GM23338 (cell line): ENCODE results near the gene GYPC. TPM values are rescaled to one million over a fixed set of nuclear protein-coding genes. Genes with fewer than 3 reads are reported as not detected.

Experiments used
- ATAC-seq: fragments of 200-7000 bp; cut with Tn5 transposase; 3 replicates; pipeline ENCODE4 v1.9.1; 2020
- DNase-seq: peaks from one replicate; pipeline ENCODE4 v3.0.0-alpha.2; 2015; ENCODE audit warnings: low spot score
- H2AFZ ChIP-seq: fragments of 200-600 bp; sonication (generic); 2 replicates; pipeline ENCODE4 v1.8.0; 2016; ENCODE audit warnings: antibody characterized with exemption, mild to moderate bottlenecking, moderate library complexity
- H3F3A ChIP-seq: fragments of 200-600 bp; sonication (generic); replicated peaks from 2 replicates; pipeline ENCODE4 v1.8.0; 2017; ENCODE audit warnings: antibody characterized with exemption, mixed run types, low read depth
- H3K27ac ChIP-seq: fragments of 200-600 bp; sonication (generic); 2 replicates; pipeline ENCODE4 v1.6.1; 2016; ENCODE audit warnings: low read depth
- H3K27me3 ChIP-seq: fragments of 200-600 bp; sonication (generic); 2 replicates; pipeline ENCODE4 v1.8.0; 2016; ENCODE audit warnings: mild to moderate bottlenecking, mixed run types, moderate library complexity; ENCODE audit not compliant: insufficient read depth
- H3K36me3 ChIP-seq: fragments of 200-600 bp; sonication (generic); 2 replicates; pipeline ENCODE4 v1.8.0; 2016; ENCODE audit warnings: mild to moderate bottlenecking; ENCODE audit not compliant: insufficient read depth
- H3K4me1 ChIP-seq: fragments of 200-600 bp; sonication (generic); 2 replicates; pipeline ENCODE4 v1.8.0; 2016; ENCODE audit warnings: mild to moderate bottlenecking, moderate library complexity; ENCODE audit not compliant: insufficient read depth
- H3K4me2 ChIP-seq: fragments of 200-600 bp; sonication (generic); 2 replicates; pipeline ENCODE4 v1.7.1; 2017; ENCODE audit warnings: mixed run types
- H3K4me3 ChIP-seq: fragments of 200-600 bp; sonication (generic); 2 replicates; pipeline ENCODE4 v1.6.1; 2016; ENCODE audit warnings: mixed run types
- H3K79me2 ChIP-seq: fragments of 200-600 bp; sonication (generic); replicated peaks from 2 replicates; pipeline ENCODE4 v1.8.0; 2017; ENCODE audit warnings: mild to moderate bottlenecking; ENCODE audit not compliant: insufficient read depth
- H3K9me2 ChIP-seq: fragments of 200-600 bp; sonication (generic); 2 replicates; pipeline ENCODE4 v1.8.0; 2017; ENCODE audit not compliant: insufficient read depth
- H4K20me1 ChIP-seq: fragments of 200-600 bp; sonication (generic); replicated peaks from 2 replicates; pipeline ENCODE4 v1.8.0; 2017; ENCODE audit warnings: mild to moderate bottlenecking; ENCODE audit not compliant: insufficient read depth
- H3K27ac Mint-ChIP-seq: 2 replicates; pipeline ENCODE4 v1.8.0; 2020; ENCODE audit warnings: inconsistent platforms, mild to moderate bottlenecking, moderate library complexity, mixed read lengths
- H3K27me3 Mint-ChIP-seq: 3 replicates; pipeline ENCODE4 v1.8.0; 2022; ENCODE audit warnings: low read depth, mild to moderate bottlenecking, moderate library complexity, mixed read lengths, inconsistent platforms; ENCODE audit not compliant: insufficient read depth, poor library complexity
- H3K36me3 Mint-ChIP-seq: 3 replicates; pipeline ENCODE4 v1.8.0; 2021; ENCODE audit warnings: low read depth, mild to moderate bottlenecking, inconsistent platforms, moderate library complexity, mixed read lengths
- H3K4me1 Mint-ChIP-seq: 3 replicates; pipeline ENCODE4 v1.8.0; 2020; ENCODE audit warnings: mild to moderate bottlenecking, inconsistent platforms, mixed read lengths
- H3K4me3 Mint-ChIP-seq: 3 replicates; pipeline ENCODE4 v1.8.0; 2021; ENCODE audit warnings: moderate library complexity, mild to moderate bottlenecking, inconsistent platforms, mixed read lengths
- H3K9me3 Mint-ChIP-seq: 3 replicates; pipeline ENCODE4 v1.8.0; 2020; ENCODE audit warnings: moderate library complexity, mild to moderate bottlenecking, inconsistent platforms, mixed read lengths
- CREB1 ChIP-seq: fragments of 250-450 bp; sonication (Bioruptor Pico); IDR thresholded peaks from 2 replicates; pipeline ENCODE4 v1.5.0; 2020; ENCODE audit warnings: low read depth, mild to moderate bottlenecking, moderate library complexity
- CTCF ChIP-seq, 2 experiments: fragments of 200-600 bp in 1 of 2; sonication (generic) in 1 of 2; conservative IDR thresholded peaks; 2 replicates each; pipeline versions ENCODE4 v1.5.1 to v1.6.1; 2016 to 2017; ENCODE audit warnings: antibody characterized with exemption in 2 of 2, low read depth in 2 of 2, mild to moderate bottlenecking in 2 of 2, moderate library complexity in 1 of 2
- ETS1 ChIP-seq: IDR thresholded peaks from 2 replicates; pipeline ENCODE4 v1.6.1; 2016; ENCODE audit warnings: antibody characterized with exemption
- EZH2 ChIP-seq: fragments of 200-600 bp; sonication (generic); IDR thresholded peaks from one replicate; pipeline ENCODE4 v1.8.0; 2017; ENCODE audit warnings: antibody characterized with exemption, mild to moderate bottlenecking, low read depth; ENCODE audit not compliant: unreplicated experiment
- EZH2phosphoT487 ChIP-seq: fragments of 200-600 bp; sonication (generic); IDR thresholded peaks from one replicate; pipeline ENCODE4 v1.8.1; 2018; ENCODE audit warnings: antibody characterized with exemption; ENCODE audit not compliant: unreplicated experiment
- JUNB ChIP-seq: IDR thresholded peaks from one replicate; pipeline ENCODE4 v1.6.1; 2016; ENCODE audit warnings: antibody characterized with exemption; ENCODE audit not compliant: unreplicated experiment
- NANOG ChIP-seq: IDR thresholded peaks from 2 replicates; pipeline ENCODE4 v1.6.1; 2016; ENCODE audit warnings: antibody characterized with exemption, borderline replicate concordance
- POLR2AphosphoS5 ChIP-seq: IDR thresholded peaks from 2 replicates; pipeline ENCODE4 v1.6.1; 2016; ENCODE audit warnings: antibody characterized with exemption, low read depth
- REST ChIP-seq: IDR thresholded peaks from one replicate; pipeline ENCODE4 v1.6.1; 2018; ENCODE audit warnings: antibody characterized with exemption; ENCODE audit not compliant: unreplicated experiment
- STAT1 ChIP-seq: IDR thresholded peaks from one replicate; pipeline ENCODE4 v1.6.1; 2016; ENCODE audit warnings: antibody characterized with exemption; ENCODE audit not compliant: unreplicated experiment
- ZNF114 ChIP-seq: fragments of 250-450 bp; sonication (Bioruptor Pico); IDR thresholded peaks from 2 replicates; pipeline ENCODE4 v1.5.0; 2020; ENCODE audit warnings: mild to moderate bottlenecking, moderate library complexity
- ZNF331 ChIP-seq: fragments of 250-450 bp; sonication (Bioruptor Pico); IDR thresholded peaks from 2 replicates; pipeline ENCODE4 v1.5.0; 2020; ENCODE audit warnings: low read depth, mild to moderate bottlenecking, moderate library complexity
- ZNF462 ChIP-seq: fragments of 250-450 bp; sonication (Bioruptor Pico); IDR thresholded peaks from 2 replicates; pipeline ENCODE4 v1.5.0; 2020; ENCODE audit warnings: mild to moderate bottlenecking, moderate library complexity
- polyA plus RNA-seq: library from polyadenylated mRNA; unstranded; fragments of >200 nt; fragmentation: Nextera tagmentation; extraction: Ambion mirVana; gene quantifications from 2 replicates; pipeline ENCODE4 v1.2.1, GENCODE V29; 2016
- total RNA-seq: library from RNA; depleted of rRNA; stranded (reverse); fragments of >200 nt; shearing (Covaris generic); gene quantifications from 2 replicates; pipeline ENCODE4 v1.2.3, GENCODE V29; 2014

Gene GYPC
- total and polyA plus RNA-seq, 2 experiments from 2014 or later: 19.6 to 29.7 TPM

GRCh38 chr2:126736133-126736874 is 80.3 kb downstream of the GYPC start:
- Mint-ChIP-seq H3K4me1 (no peaks in the 10 kb centered on the region), H3K27ac (no peak overlapping the region), H3K27me3 (peaks cover 4% of the 10 kb centered on the region), H3K9me3 (no peaks in the 10 kb centered on the region; the same call in 2 of the 3 replicates), H3K36me3 (no peaks in the 10 kb centered on the region; the same call in 2 of the 3 replicates), H3K4me3 (no peak overlapping the region)
- Histone ChIP-seq H3K27me3 (no peaks in the 10 kb centered on the region), H4K20me1 (no peaks in the 10 kb centered on the region), H3K4me2 (no peak overlapping the region), H3F3A (no peaks in the 10 kb centered on the region), H3K4me3 (no peak overlapping the region), H3K9me2 (peaks cover 3% of the 10 kb centered on the region; the same call in 1 of the 2 replicates), H2AFZ (no peak overlapping the region), H3K79me2 (no peaks in the 10 kb centered on the region), H3K36me3 (no peaks in the 10 kb centered on the region), H3K27ac (no peak overlapping the region), H3K4me1 (no peaks in the 10 kb centered on the region)
- DNase-seq (no peak), ATAC-seq (no peak)
- TF ChIP-seq CTCF (conservative IDR thresholded peaks at IDR 0.05; ENCODE audit: low read depth in 2 of 2): no peak
- no peak for TF ChIP-seq NANOG
- no peak for TF ChIP-seq JUNB
- no peak for TF ChIP-seq POLR2AphosphoS5
- no peak for TF ChIP-seq ETS1
- TF ChIP-seq EZH2: no peak
- TF ChIP-seq ZNF462 (CRISPR knock-in tag): no peak
- no peak for TF ChIP-seq REST
- TF ChIP-seq EZH2phosphoT487: no peak
- no peak for TF ChIP-seq ZNF114 (CRISPR knock-in tag)
- no peak for TF ChIP-seq CREB1 (CRISPR knock-in tag)
- TF ChIP-seq STAT1: no peak
- TF ChIP-seq ZNF331: no peak
